Measurements from ENCODE around the gene TBC1D3B.
"Not testable (repeated sequence)": the region's sequence is repeated elsewhere in the genome, so short reads cannot be mapped to it uniquely, and the experiment has no call there.

GRCh38 chr17:36219556-36219955 is 43.1 kb upstream of the TBC1D3B start:
- TF ChIP-seq, protein P1, sequence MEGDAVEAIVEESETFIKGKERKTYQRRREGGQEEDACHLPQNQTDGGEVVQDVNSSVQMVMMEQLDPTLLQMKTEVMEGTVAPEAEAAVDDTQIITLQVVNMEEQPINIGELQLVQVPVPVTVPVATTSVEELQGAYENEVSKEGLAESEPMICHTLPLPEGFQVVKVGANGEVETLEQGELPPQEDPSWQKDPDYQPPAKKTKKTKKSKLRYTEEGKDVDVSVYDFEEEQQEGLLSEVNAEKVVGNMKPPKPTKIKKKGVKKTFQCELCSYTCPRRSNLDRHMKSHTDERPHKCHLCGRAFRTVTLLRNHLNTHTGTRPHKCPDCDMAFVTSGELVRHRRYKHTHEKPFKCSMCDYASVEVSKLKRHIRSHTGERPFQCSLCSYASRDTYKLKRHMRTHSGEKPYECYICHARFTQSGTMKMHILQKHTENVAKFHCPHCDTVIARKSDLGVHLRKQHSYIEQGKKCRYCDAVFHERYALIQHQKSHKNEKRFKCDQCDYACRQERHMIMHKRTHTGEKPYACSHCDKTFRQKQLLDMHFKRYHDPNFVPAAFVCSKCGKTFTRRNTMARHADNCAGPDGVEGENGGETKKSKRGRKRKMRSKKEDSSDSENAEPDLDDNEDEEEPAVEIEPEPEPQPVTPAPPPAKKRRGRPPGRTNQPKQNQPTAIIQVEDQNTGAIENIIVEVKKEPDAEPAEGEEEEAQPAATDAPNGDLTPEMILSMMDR (IDR thresholded peaks at IDR 0.05) = not testable (repeated sequence)
- not testable (repeated sequence) for TF ChIP-seq MAX (CRISPR knock-in tag; IDR thresholded peaks at IDR 0.05); GABPB1 (CRISPR knock-in tag; IDR thresholded peaks at IDR 0.05); FOXP1 (CRISPR knock-in tag; IDR thresholded peaks at IDR 0.05; ENCODE audit: borderline replicate concordance); CDX4 (CRISPR knock-in tag; IDR thresholded peaks at IDR 0.05; ENCODE audit: borderline replicate concordance); RORB (CRISPR knock-in tag; IDR thresholded peaks at IDR 0.05); GRHL2 (CRISPR knock-in tag; IDR thresholded peaks at IDR 0.05; ENCODE audit: insufficient replicate concordance, severe bottlenecking); ATF3 (CRISPR knock-in tag; conservative IDR thresholded peaks at IDR 0.05); ETV6 (CRISPR knock-in tag; IDR thresholded peaks at IDR 0.05)
- TF ChIP-seq, protein P2, sequence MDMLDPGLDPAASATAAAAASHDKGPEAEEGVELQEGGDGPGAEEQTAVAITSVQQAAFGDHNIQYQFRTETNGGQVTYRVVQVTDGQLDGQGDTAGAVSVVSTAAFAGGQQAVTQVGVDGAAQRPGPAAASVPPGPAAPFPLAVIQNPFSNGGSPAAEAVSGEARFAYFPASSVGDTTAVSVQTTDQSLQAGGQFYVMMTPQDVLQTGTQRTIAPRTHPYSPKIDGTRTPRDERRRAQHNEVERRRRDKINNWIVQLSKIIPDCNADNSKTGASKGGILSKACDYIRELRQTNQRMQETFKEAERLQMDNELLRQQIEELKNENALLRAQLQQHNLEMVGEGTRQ (CRISPR knock-in tag; IDR thresholded peaks at IDR 0.05) = not testable (repeated sequence)
- TF ChIP-seq, protein P3, sequence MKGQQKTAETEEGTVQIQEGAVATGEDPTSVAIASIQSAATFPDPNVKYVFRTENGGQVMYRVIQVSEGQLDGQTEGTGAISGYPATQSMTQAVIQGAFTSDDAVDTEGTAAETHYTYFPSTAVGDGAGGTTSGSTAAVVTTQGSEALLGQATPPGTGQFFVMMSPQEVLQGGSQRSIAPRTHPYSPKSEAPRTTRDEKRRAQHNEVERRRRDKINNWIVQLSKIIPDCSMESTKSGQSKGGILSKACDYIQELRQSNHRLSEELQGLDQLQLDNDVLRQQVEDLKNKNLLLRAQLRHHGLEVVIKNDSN (CRISPR knock-in tag; IDR thresholded peaks at IDR 0.05) = not testable (repeated sequence)
- TF ChIP-seq, protein P4, sequence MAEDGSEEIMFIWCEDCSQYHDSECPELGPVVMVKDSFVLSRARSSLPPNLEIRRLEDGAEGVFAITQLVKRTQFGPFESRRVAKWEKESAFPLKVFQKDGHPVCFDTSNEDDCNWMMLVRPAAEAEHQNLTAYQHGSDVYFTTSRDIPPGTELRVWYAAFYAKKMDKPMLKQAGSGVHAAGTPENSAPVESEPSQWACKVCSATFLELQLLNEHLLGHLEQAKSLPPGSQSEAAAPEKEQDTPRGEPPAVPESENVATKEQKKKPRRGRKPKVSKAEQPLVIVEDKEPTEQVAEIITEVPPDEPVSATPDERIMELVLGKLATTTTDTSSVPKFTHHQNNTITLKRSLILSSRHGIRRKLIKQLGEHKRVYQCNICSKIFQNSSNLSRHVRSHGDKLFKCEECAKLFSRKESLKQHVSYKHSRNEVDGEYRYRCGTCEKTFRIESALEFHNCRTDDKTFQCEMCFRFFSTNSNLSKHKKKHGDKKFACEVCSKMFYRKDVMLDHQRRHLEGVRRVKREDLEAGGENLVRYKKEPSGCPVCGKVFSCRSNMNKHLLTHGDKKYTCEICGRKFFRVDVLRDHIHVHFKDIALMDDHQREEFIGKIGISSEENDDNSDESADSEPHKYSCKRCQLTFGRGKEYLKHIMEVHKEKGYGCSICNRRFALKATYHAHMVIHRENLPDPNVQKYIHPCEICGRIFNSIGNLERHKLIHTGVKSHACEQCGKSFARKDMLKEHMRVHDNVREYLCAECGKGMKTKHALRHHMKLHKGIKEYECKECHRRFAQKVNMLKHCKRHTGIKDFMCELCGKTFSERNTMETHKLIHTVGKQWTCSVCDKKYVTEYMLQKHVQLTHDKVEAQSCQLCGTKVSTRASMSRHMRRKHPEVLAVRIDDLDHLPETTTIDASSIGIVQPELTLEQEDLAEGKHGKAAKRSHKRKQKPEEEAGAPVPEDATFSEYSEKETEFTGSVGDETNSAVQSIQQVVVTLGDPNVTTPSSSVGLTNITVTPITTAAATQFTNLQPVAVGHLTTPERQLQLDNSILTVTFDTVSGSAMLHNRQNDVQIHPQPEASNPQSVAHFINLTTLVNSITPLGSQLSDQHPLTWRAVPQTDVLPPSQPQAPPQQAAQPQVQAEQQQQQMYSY (CRISPR knock-in tag; IDR thresholded peaks at IDR 0.05) = not testable (repeated sequence)

Measured in WTC11 (cell line).